Myometrial cell (primary cell): ENCODE data around the gene CRAT. TPM values are rescaled to one million over a fixed set of nuclear protein-coding genes. Genes with fewer than 3 reads are reported as not detected.

Experiments used
- total RNA-seq: library from RNA; depleted of rRNA; stranded (reverse); fragments of >200 nt; gene quantifications from 2 replicates; pipeline ENCODE4 v1.2.3, GENCODE V29; 2015

CRAT gene
- total RNA-seq, result 70.0 and 78.4 TPM in 2 replicates

GRCh38 chr9:129110740-129111527 lies at the start of gene CRAT, which contains the start of gene PTPA:
CRAT (minus strand) TSS chr9:129110793; CDS start chr9:129110509, 284 bp downstream.
PTPA (plus strand) TSS chr9:129111415; CDS start chr9:129111601, 186 bp downstream.

GRCh38 chr9:129080601-129081387 lies 29.8 kb downstream of the CRAT start, which contains the start of gene DOLPP1:
DOLPP1 (plus strand) TSS chr9:129081111; CDS start chr9:129081132, 21 bp downstream.

Other genes with a start within 250 kb of the CRAT start
- gene KYAT1, start 228.8 kb downstream of the CRAT start, total RNA-seq, result 19.1 and 25.7 TPM in 2 replicates
- gene LRRC8A, start 228.7 kb downstream of the CRAT start, total RNA-seq, result 39.2 and 44.1 TPM in 2 replicates
- gene PHYHD1, start 189.8 kb downstream of the CRAT start, total RNA-seq, result 5.5 and 9.7 TPM in 2 replicates
- gene DOLK, start 163.2 kb downstream of the CRAT start, total RNA-seq, result 29.1 and 37.5 TPM in 2 replicates
- gene NUP188, start 163.1 kb downstream of the CRAT start, total RNA-seq, result 30.8 and 37.9 TPM in 2 replicates
- 38.6 and 39.2 TPM in 2 replicates for gene SH3GLB2, start 82.5 kb downstream of the CRAT start, total RNA-seq
- gene MIGA2, start 74.2 kb downstream of the CRAT start, total RNA-seq, result 12.9 and 29.1 TPM in 2 replicates
- gene DOLPP1, start 29.7 kb downstream of the CRAT start, total RNA-seq, result 12.7 and 13.5 TPM in 2 replicates
- 225 and 240 TPM in 2 replicates for gene PTPA, start 622 bp upstream of the CRAT start, total RNA-seq
- gene IER5L, start 67.5 kb upstream of the CRAT start, total RNA-seq, result 49.4 and 63.7 TPM in 2 replicates